Left lung (tissue), 14 donors: ENCODE results near the gene FAM240A. TPM values are rescaled to one million over a fixed set of nuclear protein-coding genes. Genes with fewer than 3 reads are reported as not detected.

Source experiments
- ATAC-seq: fragments of 200-7000 bp; cut with Tn5 transposase; one replicate; pipeline ENCODE4 v1.9.1; 2020; ENCODE audit warnings: moderate library complexity
- DNase-seq, 4 donors: peaks; one replicate each; pipeline ENCODE4 v3.0.0-alpha.2; 2013 to 2020
- H3K27ac ChIP-seq, 2 donors: fragments of 200-600 bp; sonication (generic) in 1 of 2; one replicate each; pipeline versions ENCODE4 v1.5.0 to v1.8.0; 2020 to 2021
- H3K27me3 ChIP-seq, 2 donors: fragments of 200-600 bp; sonication (generic) in 1 of 2; one replicate each; pipeline versions ENCODE4 v1.5.0 to v1.8.0; 2020 to 2021
- H3K36me3 ChIP-seq, 2 donors: fragments of 200-600 bp; sonication (generic) in 1 of 2; one replicate each; pipeline versions ENCODE4 v1.5.0 to v1.8.0; 2020 to 2021
- H3K4me1 ChIP-seq, 2 donors: fragments of 200-600 bp; one replicate each; pipeline ENCODE4 v1.8.0; 2021
- H3K4me3 ChIP-seq, 2 donors: fragments of 200-600 bp; sonication (generic) in 1 of 2; one replicate each; pipeline versions ENCODE4 v1.5.0 to v1.8.0; 2020 to 2021; ENCODE audit warnings: mild to moderate bottlenecking in 1 of 2
- H3K9me3 ChIP-seq, 2 donors: fragments of 200-600 bp; sonication (generic) in 1 of 2; one replicate each; pipeline versions ENCODE4 v1.5.0 to v1.8.0; 2020 to 2021
- CTCF ChIP-seq, 2 donors: fragments of 200-600 bp; sonication (generic) in 1 of 2; IDR thresholded peaks; one replicate each; pipeline versions ENCODE4 v1.5.0 to v1.8.0; 2021; ENCODE audit warnings: antibody characterized with exemption in 2 of 2
- intact Hi-C, 2 donors: fragments of 100-400 bp; cut with DNase I; formaldehyde crosslinking; loops; one replicate each; pipeline versions ENCODE4 v1.11.2 to v1.14.2; 2022
- long read RNA-seq, 12 donors: library from polyadenylated mRNA in 2 of 12; unstranded in 2 of 12; transcript quantifications; one replicate each; pipeline ENCODE4 v2.0.0 and lab custom pipeline, GENCODE V29; 2019 to 2026
- polyA plus RNA-seq, 6 donors: library from polyadenylated mRNA; unstranded; fragments of 120-200 nt; gene quantifications; one replicate each; pipeline ENCODE4 v1.2.1, GENCODE V29; 2013; ENCODE audit not compliant: insufficient read length in 6 of 6
- total RNA-seq, 2 donors: library from RNA; stranded (reverse); fragmentation: NEBNext Ultra II Directional; extraction: Animal tissue kit (Norgen Biotek cat#: 25700); gene quantifications; one replicate each; pipeline ENCODE4 v1.2.1, GENCODE V29; 2021
- donor health status: DM: no; HTN: yes; CAD: no.
- donor health status: DM: no; HTN: no; CAD: no.

Gene FAM240A
- total RNA-seq (not detected), polyA plus RNA-seq (not detected)
- long read RNA-seq, donor 1 = 0 reads
- long read RNA-seq, donor 2 = 0 reads
- long read RNA-seq, donor 3 = 0 reads
- long read RNA-seq, donor 4 = 0 reads
- long read RNA-seq, donor 5 = 0 reads
- long read RNA-seq, donor 6 = 0 reads
- long read RNA-seq, donor 7 = 0 reads
- long read RNA-seq, donor 8 = 0 reads
- long read RNA-seq, donor 9 = 0 reads
- long read RNA-seq, donor 10 = 0 reads
- long read RNA-seq, donor 11 = 0 reads
- long read RNA-seq, donor 12 = 0 reads

- DNase-seq = peak in 2 of 4 donors; percentile 26 to 44
- no peak within 1 kb of the TSS for H3K27ac ChIP-seq
- H3K36me3 ChIP-seq = no peaks in the 10 kb centered on the region
- intact Hi-C loops = no loop called here
- H3K4me1 ChIP-seq = peaks cover 0 to 5% of the 10 kb centered on the region in 2 donors
- H3K4me3 ChIP-seq = no peak within 1 kb of the TSS
- TF ChIP-seq CTCF (IDR thresholded peaks at IDR 0.05) = no peak
- ATAC-seq = peak; percentile 51
- H3K9me3 ChIP-seq = no peaks in the 10 kb centered on the region
- peaks cover 0 to 5% of the 10 kb centered on the region in 2 donors for H3K27me3 ChIP-seq
Measured at GRCh38 chr3:46612324-46612723, at the start of gene FAM240A. Gene FAM240A, plus strand, starts transcription at chr3:46612525. Its CDS starts 159 bp downstream, at chr3:46612684.

- H3K36me3 ChIP-seq = no peaks in the 10 kb centered on the region
- intact Hi-C loops = no loop called here
- H3K9me3 ChIP-seq = no peaks in the 10 kb centered on the region
- H3K27me3 ChIP-seq = peaks cover 0 to 30% of the 10 kb centered on the region in 2 donors
- TF ChIP-seq CTCF (IDR thresholded peaks at IDR 0.05) = no peak
- no peak for DNase-seq
- H3K27ac ChIP-seq = no peak overlapping the region
- H3K4me3 ChIP-seq = no peak overlapping the region
- no peak for ATAC-seq
- peaks cover 0 to 12% of the 10 kb centered on the region in 2 donors for H3K4me1 ChIP-seq
Measured at GRCh38 chr3:46564190-46565021, 47.9 kb upstream of the FAM240A start.

- no peaks in the 10 kb centered on the region for H3K9me3 ChIP-seq
- no peak overlapping the region for H3K27ac ChIP-seq
- no peak for TF ChIP-seq CTCF (IDR thresholded peaks at IDR 0.05)
- ATAC-seq (no peak), DNase-seq (no peak)
- H3K4me1 ChIP-seq = peaks cover 0 to 12% of the 10 kb centered on the region in 2 donors
- no peaks in the 10 kb centered on the region for H3K36me3 ChIP-seq
- peaks cover 0 to 30% of the 10 kb centered on the region in 2 donors for H3K27me3 ChIP-seq
- intact Hi-C loops = no loop called here
- no peak overlapping the region for H3K4me3 ChIP-seq
Measured at GRCh38 chr3:46565077-46565476, 47.2 kb upstream of the FAM240A start.

- no peak for TF ChIP-seq CTCF (IDR thresholded peaks at IDR 0.05)
- Histone ChIP-seq H3K4me1 (peaks cover 0 to 12% of the 10 kb centered on the region in 2 donors), H3K27me3 (peaks cover 0 to 30% of the 10 kb centered on the region in 2 donors), H3K36me3 (no peaks in the 10 kb centered on the region), H3K9me3 (no peaks in the 10 kb centered on the region), H3K4me3 (peak overlapping the region; percentile 33 to 41), H3K27ac (no peak overlapping the region)
- peak; percentile 32 for ATAC-seq
- intact Hi-C loops = no loop called here
- no peak for DNase-seq
Measured at GRCh38 chr3:46565607-46566039, 46.7 kb upstream of the FAM240A start.
